ENCODE data around the gene ZC3H18.

Gene ZC3H18

DNA sequence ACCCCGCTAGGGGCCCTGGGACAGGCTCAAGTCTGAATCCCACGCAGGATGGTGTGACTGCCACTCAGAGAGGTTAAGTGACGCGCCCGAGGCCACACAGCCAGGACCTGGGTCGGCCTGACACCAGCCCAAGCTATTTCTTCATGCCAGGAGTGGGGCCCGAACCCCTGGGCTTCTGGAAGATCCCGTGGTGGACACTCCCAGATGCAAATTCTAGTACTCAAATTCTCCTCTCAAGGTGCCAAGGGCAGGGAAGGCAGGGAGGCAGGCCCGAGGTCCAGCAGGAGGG, 73.4 kb downstream of the ZC3H18 start:
- DNase-seq: no peak

- DNase-seq: no peak
Measured at GRCh38 chr16:88645455-88645854, 75.3 kb downstream of the ZC3H18 start.

DNA sequence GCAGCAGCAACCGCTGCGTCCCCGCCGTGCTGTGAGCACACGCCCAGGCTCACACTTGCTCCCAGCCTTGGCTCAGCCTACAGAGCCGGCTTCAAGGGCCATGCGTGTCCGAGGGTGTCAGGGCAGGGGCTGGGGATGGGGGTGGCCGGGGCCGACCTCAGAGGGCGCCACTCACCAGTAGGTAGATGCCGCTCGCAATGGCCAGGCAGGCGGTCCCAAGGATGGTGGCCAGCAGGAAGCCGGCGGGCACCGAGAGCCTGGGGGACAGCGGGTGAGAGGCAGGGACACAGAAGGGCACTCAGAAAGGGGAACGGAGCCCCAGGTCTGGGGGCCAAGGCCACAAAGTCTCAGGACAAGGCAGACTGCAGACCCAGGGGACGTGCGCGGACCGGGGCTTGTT, 75.7 kb downstream of the ZC3H18 start:
- DNase-seq: no peak

DNA sequence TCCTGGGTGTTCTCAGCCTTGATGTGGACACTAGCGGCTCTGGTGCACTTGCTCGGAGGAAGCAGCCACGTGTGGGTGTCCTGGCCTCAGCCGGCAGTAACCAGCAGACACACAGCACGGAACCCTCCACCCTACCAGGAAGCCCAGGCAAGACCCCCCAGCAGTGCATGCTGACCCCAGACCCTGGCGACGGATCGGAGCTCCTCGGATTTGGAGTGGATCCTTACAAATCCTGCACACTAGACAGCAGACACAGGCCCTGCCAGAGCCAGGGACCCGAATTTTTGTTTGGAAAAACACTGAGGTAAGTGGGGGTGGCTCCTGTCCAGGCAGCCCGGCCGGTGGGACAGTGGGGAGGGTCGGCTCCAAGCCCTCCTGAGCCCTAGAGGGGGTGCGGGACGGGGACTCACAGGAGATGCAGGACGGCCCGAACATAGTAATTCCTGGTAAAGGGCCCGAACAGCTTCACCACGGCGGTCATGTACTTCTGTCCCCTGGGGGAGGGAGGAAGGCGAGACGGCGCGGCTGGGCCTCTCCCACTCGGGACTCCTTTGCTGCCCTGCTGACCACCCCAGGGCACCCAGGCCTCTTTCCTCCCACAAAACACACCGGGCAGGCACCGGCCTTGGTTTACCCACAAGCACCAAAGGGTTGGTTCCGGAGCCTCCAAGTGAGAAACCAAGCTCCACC, 76.3 kb downstream of the ZC3H18 start:
- no peak for DNase-seq

DNA sequence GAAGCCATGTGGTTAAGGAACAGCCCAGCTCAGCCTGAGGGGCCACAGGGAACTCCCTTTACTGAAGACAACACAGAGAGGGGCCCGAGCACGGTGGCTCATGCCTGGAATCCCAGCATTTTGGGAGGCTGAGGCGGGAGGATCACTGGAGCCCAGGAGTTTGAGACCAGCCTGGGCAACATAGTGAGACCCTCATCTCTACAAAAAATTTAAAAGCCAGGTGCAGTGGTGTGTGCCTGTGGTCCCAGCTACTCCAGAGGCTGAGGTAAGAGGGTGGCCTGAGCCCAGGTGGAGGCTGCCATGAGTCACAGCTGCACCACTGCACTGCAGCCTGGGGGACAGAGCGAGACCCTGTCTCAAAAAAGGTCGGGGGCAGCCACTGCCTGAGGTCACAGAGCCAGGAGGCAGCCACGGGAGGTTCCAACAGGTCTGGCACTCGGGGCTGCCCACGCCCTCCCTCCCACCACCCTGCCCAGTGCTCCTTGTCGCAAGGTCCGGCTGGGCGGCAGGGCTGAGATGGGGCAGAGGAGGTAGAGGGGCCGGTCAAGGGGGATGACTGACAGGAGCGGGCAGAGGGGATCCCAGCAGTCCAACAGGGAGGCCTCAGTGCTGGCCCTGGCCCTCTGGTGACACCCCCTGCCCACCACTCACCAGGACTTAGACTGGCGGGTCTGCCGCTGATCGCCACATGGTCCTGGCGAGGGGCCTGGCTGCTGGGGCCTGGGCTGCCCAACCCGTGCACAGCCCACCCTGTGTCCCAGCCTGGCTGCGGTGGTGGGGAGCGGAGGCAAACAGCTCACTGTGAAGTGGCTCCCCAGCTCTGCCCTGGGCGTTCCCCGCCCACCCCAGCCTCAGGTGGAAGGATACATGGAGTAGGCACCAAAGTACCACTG, 77.2 kb downstream of the ZC3H18 start:
- no peak for DNase-seq

- DNase-seq: no peak
Measured at GRCh38 chr16:88649195-88649923, 79.2 kb downstream of the ZC3H18 start.

- DNase-seq: no peak
Measured at GRCh38 chr16:88649924-88650748, 79.9 kb downstream of the ZC3H18 start.

- no peak for DNase-seq
Measured at GRCh38 chr16:88650749-88651275, 80.6 kb downstream of the ZC3H18 start, which contains the start of gene CYBA. Gene CYBA, minus strand, starts transcription at chr16:88651053. Its CDS starts 40 bp downstream, at chr16:88651013.

DNA sequence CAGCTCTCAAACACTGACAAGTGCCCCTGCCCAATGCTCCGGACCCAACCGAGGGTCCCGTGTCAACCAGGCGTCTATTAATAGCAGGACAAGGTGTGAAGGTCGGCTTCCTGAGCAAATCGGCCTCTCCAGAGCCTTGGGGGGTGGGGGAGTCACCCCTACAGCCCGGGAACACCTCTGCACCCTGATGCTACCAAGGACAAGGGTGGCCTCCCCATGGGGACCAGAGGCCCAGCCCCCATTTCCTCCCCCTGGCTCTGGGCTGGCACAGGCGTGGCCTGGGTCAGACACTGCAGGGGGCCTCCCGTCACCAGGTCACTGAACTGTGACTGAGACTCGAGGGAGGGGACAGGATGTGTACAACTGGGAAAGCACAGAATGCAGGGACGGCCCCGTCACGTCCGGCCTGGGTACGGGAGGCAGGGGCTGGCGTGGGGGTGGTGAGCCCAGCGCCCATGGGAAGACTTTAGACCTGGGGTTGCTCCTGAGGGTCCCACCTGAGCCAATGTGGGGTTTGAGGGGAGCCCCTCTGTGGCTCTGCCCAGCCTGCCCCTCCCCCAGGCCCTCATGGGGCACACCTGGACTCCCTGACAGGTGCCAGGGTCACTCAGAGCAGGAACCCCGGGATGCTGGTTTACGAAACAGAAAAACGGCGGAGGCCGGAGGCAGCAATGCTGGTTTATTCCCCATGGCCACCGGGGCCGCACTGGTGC, 81.2 kb downstream of the ZC3H18 start:
- no peak for DNase-seq

DNA sequence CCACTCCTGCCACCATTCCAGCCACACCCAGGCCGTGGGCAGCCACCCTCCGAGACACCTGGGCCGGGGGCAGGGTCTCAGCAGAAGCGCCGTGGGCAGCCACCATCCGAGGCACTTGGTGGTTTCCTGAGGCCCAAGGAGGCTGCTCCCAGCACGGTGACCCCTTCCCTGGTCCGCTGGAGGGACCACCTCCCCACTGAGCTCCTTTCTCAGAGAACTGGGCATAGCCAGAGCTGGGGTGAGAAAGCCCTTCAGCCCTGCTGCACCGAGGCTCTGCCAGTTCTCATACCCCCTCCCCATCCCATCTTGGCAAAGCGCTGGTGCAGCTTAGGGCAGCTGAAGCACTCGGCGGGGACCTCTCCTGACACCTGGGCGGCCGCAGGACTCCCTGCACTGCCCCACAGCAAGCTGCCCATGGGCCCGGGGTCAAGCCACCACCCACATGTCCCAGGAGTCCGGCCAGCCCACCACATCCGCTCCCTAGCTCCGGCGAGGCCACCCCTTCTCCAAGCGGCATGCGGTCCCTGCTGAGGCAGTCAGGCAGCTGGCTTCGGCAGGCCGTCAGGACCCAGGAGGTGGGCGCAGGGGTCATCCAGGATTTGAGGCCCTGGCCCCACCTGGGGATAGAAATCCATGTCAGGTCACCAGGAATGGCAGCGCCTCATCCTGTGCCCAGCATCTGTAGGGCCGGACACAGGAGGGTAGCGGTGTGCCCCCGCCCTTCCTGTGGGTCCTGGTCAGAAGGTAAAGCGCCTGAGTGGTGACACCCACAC, 82.0 kb downstream of the ZC3H18 start:
- no peak for DNase-seq

DNA sequence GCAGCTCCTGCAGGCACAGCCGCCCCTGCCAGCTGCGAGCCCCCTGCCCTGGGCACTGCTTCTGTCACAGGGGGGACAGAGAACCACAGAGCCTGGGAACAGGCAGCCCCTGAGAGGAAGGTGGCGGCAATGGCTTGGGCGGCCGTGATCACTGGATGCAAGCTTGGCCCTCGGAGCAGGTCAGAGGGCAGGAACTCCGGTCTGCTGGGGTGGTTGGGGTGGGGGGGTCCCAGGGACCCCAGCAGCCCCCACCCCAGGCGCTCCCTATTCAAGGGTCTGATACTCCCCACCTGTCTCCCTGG, 82.5 kb downstream of the ZC3H18 start:
- no peak for DNase-seq

GRCh38 chr16:88653101-88653500, 82.9 kb downstream of the ZC3H18 start:
- no peak for DNase-seq

DNA sequence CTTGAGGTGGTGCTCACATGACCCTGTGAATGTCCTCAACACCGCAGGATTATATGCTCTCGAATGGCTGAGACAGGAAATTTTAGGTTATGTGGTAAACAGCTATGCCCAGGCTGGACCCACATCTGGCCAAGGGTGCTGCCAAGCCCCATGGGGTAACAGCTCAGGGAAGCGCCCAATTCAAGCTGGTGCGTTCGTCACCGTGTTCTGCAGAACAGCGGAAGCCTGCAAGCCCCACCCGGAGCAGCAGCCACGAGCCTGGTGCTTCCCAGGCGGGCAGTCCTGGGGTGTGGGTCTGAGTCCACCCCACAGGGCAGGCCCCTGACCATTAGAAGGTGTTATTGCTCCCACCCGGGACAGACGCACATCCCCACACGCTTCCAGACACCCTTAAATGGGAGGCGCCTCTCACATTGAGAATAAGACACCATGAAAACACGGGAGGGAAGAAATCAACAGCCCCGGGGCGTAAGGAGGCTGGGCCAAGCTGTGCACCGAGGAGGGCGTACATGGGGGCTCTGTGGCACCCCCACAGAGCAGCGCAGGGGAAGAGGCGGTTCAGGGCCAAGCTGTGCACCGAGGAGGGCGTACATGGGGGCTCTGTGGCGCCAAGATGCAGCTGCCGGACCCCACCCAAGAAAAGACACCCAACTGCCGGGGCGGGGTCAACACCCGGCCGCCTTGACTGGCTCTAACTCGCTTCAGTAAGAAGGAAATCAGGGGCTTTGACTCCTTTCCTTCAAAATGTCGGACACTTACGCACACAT, 83.6 kb downstream of the ZC3H18 start:
- DNase-seq: no peak

- DNase-seq: no peak
Measured at GRCh38 chr16:88654363-88655052, 84.3 kb downstream of the ZC3H18 start.

- no peak for DNase-seq
Measured at GRCh38 chr16:88655053-88655732, 85.0 kb downstream of the ZC3H18 start.

DNA sequence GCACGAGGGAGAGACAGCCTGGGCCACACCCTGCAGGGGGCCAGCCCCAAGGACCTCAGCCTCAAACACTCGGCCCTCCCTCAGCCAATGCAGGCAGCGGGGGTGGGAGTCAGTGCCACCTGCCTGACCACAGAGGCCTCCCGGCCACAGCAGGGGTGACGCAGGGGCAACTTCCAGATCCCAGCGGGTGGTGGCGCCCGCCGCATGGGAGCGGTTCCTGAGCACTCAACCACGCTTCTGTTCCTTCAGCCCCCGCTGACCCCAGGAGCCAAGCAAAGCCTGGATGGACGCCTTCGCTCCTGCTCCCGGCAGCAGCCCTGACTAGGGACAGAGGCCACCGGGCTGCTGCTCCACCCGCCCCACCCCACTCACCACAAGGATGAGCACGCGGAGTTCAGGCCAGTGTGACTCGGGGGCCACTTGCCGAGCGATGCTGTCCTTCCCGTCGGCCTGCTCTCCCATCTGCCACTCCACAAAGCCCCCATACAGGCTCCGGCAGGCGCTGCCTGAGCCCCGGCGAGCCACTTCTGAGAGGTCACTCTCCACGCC, 85.6 kb downstream of the ZC3H18 start:
- DNase-seq: no peak

DNA sequence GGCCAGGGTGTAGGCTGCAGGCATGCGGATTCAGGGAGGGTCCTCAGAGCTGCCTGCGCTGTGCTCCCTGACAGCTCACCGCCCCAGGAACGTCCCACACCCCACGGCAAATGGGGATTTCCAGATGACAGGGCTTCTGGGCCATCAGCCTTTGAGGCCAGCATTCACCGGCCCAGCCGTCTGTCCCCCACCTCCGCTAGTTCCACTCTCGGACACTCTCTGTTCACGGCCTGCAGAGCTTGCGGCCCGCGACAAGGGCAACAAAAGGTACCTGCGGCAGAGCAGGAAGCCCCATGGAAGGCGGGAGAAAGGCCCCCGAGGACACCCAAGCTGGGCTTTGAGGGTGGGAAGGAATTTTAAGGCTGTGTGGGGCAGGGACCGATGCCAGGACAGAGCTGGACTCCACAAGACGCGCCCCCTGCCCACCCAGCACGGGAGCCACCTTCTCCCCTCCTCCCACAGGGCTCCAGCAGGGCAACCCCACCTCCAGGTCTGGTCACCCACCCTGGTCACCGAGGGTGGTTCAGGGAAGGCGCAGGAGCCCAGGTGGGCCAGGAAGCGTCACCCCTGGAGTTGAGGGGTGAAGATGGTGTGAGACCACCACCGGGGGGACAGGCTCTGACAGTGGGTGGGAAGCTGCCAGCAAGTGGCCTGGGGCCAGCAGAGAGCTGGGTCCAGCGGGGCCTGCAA, 86.2 kb downstream of the ZC3H18 start:
- no peak for DNase-seq

DNA sequence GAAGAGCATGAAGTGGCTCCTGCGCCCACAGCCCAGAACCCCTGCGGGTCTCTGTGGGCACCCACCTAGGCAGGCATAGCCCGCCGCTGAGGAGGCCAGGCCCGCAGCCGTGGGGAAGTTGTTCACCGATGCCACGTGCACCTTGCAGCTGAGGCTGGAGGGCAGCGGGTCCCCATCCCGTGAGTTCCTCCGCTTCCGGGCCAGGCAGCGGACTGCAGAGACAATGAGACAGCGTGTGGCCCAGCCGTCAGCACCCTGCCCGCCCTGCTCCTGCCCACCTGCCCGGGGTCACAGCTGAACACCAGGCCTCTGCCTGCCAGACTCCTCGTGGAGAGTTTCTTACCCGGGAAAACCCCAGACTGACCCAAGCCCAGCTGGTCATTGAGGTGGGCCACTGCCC, 87.2 kb downstream of the ZC3H18 start:
- no peak for DNase-seq

All from NCI-H2171 (cell line).